ENCODE data around the gene ZSCAN22.

GRCh38 chr19:58345558-58345957, 18.8 kb downstream of the ZSCAN22 start:
- TF ChIP-seq SUZ12 (IDR thresholded peaks at IDR 0.05; ENCODE audit: extremely low read depth, insufficient read depth, insufficient read length) (no peak), YY1 (IDR thresholded peaks at IDR 0.05; ENCODE audit: insufficient read depth, insufficient read length) (no peak), ZNF274 (IDR thresholded peaks at IDR 0.05; ENCODE audit: low read depth, low read length) (no peak)

All from NT2/D1 (cell line).